Activated T-helper 1 cell treated with anti-CD3 and anti-CD28 coated beads, Interleukin-12 subunit alpha, Interleukin-12 subunit beta, Interleukin-2, Interleukin-4 antibody, amounts not matched to agents 30 ng/mL and 10 ng/mL and 1 ng/mL, durations not matched to agents 14 hours and 24 hours and 36 hours (primary cell): ENCODE measurements around the gene CHST11. TPM values are rescaled to one million over a fixed set of nuclear protein-coding genes. Genes with fewer than 3 reads are reported as not detected.

ENCODE experiments used
- DNase-seq: peaks from one replicate; pipeline ENCODE4 v3.0.0; 2021; ENCODE audit warnings: low spot score
- H3K27ac Mint-ChIP-seq: one replicate; pipeline ENCODE4 v1.8.0; 2021; ENCODE audit warnings: mild to moderate bottlenecking, mixed read lengths
- H3K27me3 Mint-ChIP-seq: one replicate; pipeline ENCODE4 v1.8.0; 2022; ENCODE audit warnings: mild to moderate bottlenecking, moderate library complexity, mixed read lengths; ENCODE audit not compliant: insufficient read depth
- H3K36me3 Mint-ChIP-seq: one replicate; pipeline ENCODE4 v1.8.0; 2021; ENCODE audit warnings: low read depth, mixed read lengths
- H3K4me1 Mint-ChIP-seq: one replicate; pipeline ENCODE4 v1.8.0; 2021; ENCODE audit warnings: low read depth, mixed read lengths
- H3K4me3 Mint-ChIP-seq: one replicate; pipeline ENCODE4 v1.8.0; 2021; ENCODE audit warnings: mild to moderate bottlenecking, moderate library complexity, mixed read lengths
- H3K9me3 Mint-ChIP-seq: one replicate; pipeline ENCODE4 v1.8.0; 2021; ENCODE audit warnings: mixed read lengths
- intact Hi-C: fragments of 100-400 bp; cut with micrococcal nuclease; formaldehyde crosslinking; loops from one replicate; pipeline ENCODE4 v1.15.1; 2024
- total RNA-seq: library from RNA; stranded (reverse); gene quantifications from 2 replicates; pipeline ENCODE4 v1.2.3, GENCODE V29; 2022

The CHST11 gene
- total RNA-seq, 1 donor from 2014 or later = 70.7 TPM

GRCh38 chr12:104493496-104493895, 36.7 kb downstream of the CHST11 start:
- Mint-ChIP-seq H3K27ac (peak overlapping the region; percentile 64), H3K4me3 (no peak overlapping the region), H3K4me1 (peaks cover 91% of the 10 kb centered on the region), H3K27me3 (no peaks in the 10 kb centered on the region), H3K9me3 (no peaks in the 10 kb centered on the region), H3K36me3 (peaks cover 40% of the 10 kb centered on the region)
- intact Hi-C loops = loop anchor here (10.0 kb wide), 1 partner anchor 561 kb away; no protein-coding TSS in a partner anchor
- DNase-seq = no peak

DNA sequence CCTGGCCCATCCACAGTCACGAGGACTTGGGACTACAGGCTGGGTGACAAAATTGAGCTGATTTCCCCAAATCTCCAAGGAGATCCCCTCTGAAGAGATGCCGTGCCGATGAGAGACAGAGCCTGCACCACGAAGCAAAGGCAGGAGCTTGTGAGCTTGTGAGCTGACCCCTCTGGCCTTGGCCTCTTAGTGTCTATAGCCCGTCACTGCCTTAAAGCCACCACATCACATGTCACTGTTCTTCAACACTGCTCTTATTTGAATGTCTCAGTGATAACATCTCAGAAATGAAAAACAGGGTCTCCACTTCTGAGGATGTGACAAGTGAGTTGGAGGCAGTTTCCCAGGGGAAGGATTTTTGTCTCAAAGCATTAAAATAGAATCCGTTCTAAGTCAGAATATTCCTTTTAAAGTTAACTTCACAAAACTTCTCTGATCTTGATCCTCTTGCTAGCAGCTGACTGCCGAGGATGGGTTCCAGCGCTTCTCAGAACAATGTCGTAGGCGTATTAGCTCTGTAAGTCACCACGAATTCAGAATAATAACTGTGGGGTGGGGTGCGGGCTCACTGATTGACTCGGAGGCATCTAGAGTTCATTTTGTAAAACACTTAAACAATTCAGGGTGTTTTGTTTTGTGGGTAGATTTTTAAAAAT, 37.5 kb downstream of the CHST11 start:
- H3K36me3 Mint-ChIP-seq = peaks cover 40% of the 10 kb centered on the region
- H3K27me3 Mint-ChIP-seq = no peaks in the 10 kb centered on the region
- peaks cover 92% of the 10 kb centered on the region for H3K4me1 Mint-ChIP-seq
- DNase-seq = no peak
- intact Hi-C loops = loop anchor here (1.0 to 10.0 kb wide), 7 partner anchors 9 to 561 kb away; no protein-coding TSS in a partner anchor
- H3K9me3 Mint-ChIP-seq = no peaks in the 10 kb centered on the region
- peak overlapping the region; percentile 64 for H3K4me3 Mint-ChIP-seq
- peak overlapping the region; percentile 89 for H3K27ac Mint-ChIP-seq

DNA sequence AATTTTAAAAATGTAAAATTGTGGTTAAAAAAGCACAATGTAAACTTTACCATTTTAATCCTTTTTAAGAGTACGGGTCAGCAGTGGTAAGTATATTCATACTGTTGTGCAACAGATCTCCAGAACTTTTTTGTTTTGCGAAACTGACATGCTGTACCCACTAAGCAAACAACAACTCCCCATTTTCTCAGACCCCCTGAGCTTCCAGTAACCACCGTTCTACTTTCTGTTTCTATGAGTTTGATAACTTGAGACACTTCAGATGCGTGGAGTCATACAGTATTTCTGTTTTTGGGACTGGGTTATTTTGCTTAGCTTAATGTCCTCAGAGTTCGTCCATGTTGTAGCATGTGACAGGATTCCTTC, 38.0 kb downstream of the CHST11 start:
- no peak for DNase-seq
- no peaks in the 10 kb centered on the region for H3K27me3 Mint-ChIP-seq
- peaks cover 41% of the 10 kb centered on the region for H3K36me3 Mint-ChIP-seq
- H3K4me3 Mint-ChIP-seq = peak overlapping the region; percentile 53
- H3K4me1 Mint-ChIP-seq = peaks cover 94% of the 10 kb centered on the region
- peak overlapping the region; percentile 80 for H3K27ac Mint-ChIP-seq
- H3K9me3 Mint-ChIP-seq = no peaks in the 10 kb centered on the region
- intact Hi-C loops = loop anchor here (1.0 to 10.0 kb wide), 11 partner anchors 9 to 560 kb away; no protein-coding TSS in a partner anchor

GRCh38 chr12:104495786-104496185, 39.0 kb downstream of the CHST11 start:
- no peak for DNase-seq
- Mint-ChIP-seq H3K9me3 (no peaks in the 10 kb centered on the region), H3K4me3 (peak overlapping the region; percentile 47), H3K4me1 (peaks cover 94% of the 10 kb centered on the region), H3K27ac (peak overlapping the region; percentile 51), H3K27me3 (no peaks in the 10 kb centered on the region), H3K36me3 (peaks cover 44% of the 10 kb centered on the region)
- intact Hi-C loops = loop anchor here (1.0 to 10.0 kb wide), 7 partner anchors 13 to 559 kb away; no protein-coding TSS in a partner anchor

GRCh38 chr12:104496336-104496735, 39.6 kb downstream of the CHST11 start:
- DNase-seq = no peak
- Mint-ChIP-seq H3K36me3 (peaks cover 40% of the 10 kb centered on the region), H3K27ac (no peak overlapping the region), H3K27me3 (no peaks in the 10 kb centered on the region), H3K9me3 (no peaks in the 10 kb centered on the region), H3K4me3 (no peak overlapping the region), H3K4me1 (peaks cover 94% of the 10 kb centered on the region)
- intact Hi-C loops = loop anchor here (5.0 to 10.0 kb wide), 3 partner anchors 114 to 558 kb away; no protein-coding TSS in a partner anchor

GRCh38 chr12:104498211-104498801, 41.6 kb downstream of the CHST11 start:
- peak; percentile 46 for DNase-seq
- intact Hi-C loops = loop anchor here (5.0 to 10.0 kb wide), 3 partner anchors 116 to 556 kb away; no protein-coding TSS in a partner anchor
- Mint-ChIP-seq H3K4me1 (peaks cover 94% of the 10 kb centered on the region), H3K27ac (peak overlapping the region; percentile 78), H3K27me3 (no peaks in the 10 kb centered on the region), H3K36me3 (peaks cover 41% of the 10 kb centered on the region), H3K9me3 (no peaks in the 10 kb centered on the region), H3K4me3 (peak overlapping the region; percentile 53)

- H3K4me3 Mint-ChIP-seq = no peak overlapping the region
- intact Hi-C loops = loop anchor here (5.0 to 10.0 kb wide), 3 partner anchors 117 to 555 kb away; no protein-coding TSS in a partner anchor
- peak overlapping the region; percentile 38 for H3K27ac Mint-ChIP-seq
- H3K9me3 Mint-ChIP-seq = no peaks in the 10 kb centered on the region
- DNase-seq = no peak
- peaks cover 94% of the 10 kb centered on the region for H3K4me1 Mint-ChIP-seq
- H3K36me3 Mint-ChIP-seq = peaks cover 37% of the 10 kb centered on the region
- H3K27me3 Mint-ChIP-seq = no peaks in the 10 kb centered on the region
Observed at GRCh38 chr12:104499668-104500332, 43.1 kb downstream of the CHST11 start.

DNA sequence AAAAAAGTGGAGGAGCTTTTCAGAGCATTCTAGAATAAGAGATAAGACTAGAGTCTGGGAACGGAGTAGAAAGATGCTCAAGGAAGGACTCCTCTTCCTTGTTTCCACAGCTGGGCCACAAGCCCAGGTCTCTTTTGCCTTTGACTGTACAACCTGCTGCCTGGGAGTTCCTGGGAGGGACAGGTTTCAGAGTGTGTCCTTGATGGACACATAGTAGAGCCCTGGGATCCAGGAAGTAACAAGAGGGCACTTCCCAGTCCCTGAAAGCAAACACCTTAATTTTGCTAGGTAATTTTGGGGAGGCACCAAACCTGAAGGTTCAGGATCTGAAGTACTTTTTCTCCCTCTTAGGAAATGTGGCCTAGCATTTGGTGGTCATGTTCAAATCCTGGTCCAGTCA, 44.4 kb downstream of the CHST11 start:
- no peak overlapping the region for H3K4me3 Mint-ChIP-seq
- H3K36me3 Mint-ChIP-seq = peaks cover 38% of the 10 kb centered on the region
- H3K9me3 Mint-ChIP-seq = no peaks in the 10 kb centered on the region
- H3K27ac Mint-ChIP-seq = no peak overlapping the region
- peaks cover 88% of the 10 kb centered on the region for H3K4me1 Mint-ChIP-seq
- DNase-seq = no peak
- intact Hi-C loops = loop anchor here (1.0 kb wide), 1 partner anchor 103 kb away; no protein-coding TSS in a partner anchor
- no peaks in the 10 kb centered on the region for H3K27me3 Mint-ChIP-seq

DNA sequence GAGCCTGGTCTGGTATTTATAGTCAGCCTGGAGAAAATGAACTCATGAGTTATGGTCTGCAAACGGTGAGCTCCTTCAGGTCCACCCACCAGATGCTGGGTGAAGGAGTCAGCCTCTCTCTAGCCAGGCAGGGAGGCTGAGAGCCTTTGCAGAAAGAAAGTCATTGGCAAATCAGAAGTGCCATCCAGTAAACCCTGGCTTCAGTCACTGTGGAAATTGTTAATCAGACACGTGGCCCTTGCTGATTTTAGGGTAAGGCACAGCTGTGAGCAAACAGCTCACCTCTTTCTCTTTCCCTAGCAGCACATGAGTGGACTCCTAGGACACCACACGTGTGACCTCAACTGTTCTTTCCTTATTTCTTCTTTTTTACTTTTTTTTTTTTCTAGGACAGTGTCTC, 44.9 kb downstream of the CHST11 start:
- no peak overlapping the region for H3K4me3 Mint-ChIP-seq
- intact Hi-C loops = loop anchor here (1.0 kb wide), 1 partner anchor 103 kb away; no protein-coding TSS in a partner anchor

DNA sequence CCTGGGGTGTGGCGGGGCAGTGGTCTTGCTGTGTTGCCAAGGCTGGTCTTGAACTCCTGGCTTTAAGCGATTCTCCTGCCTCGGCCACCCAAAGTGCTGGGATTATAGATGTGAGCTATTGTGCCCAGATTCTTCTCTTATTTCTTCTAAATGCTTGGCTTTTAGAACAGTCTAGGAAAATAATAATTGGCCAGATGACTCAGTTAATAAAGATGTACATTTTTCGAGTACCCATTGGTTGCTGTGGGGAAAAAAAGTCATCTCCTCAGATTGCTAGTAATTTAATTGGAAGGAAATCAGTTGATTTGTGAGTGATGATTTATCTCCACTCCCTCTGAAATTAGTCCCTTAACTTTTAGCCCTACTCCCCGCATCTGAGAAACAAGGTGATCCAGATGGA, 45.5 kb downstream of the CHST11 start:
- Mint-ChIP-seq H3K27me3 (no peaks in the 10 kb centered on the region), H3K4me3 (peak overlapping the region; percentile 15), H3K9me3 (no peaks in the 10 kb centered on the region), H3K4me1 (peaks cover 90% of the 10 kb centered on the region), H3K27ac (no peak overlapping the region), H3K36me3 (peaks cover 44% of the 10 kb centered on the region)
- DNase-seq = no peak
- intact Hi-C loops = no loop called here

More for the DNA sequence above, 44.9 kb downstream of the CHST11 start:
- Mint-ChIP-seq H3K4me1 (peaks cover 91% of the 10 kb centered on the region), H3K27me3 (no peaks in the 10 kb centered on the region), H3K9me3 (no peaks in the 10 kb centered on the region), H3K36me3 (peaks cover 41% of the 10 kb centered on the region), H3K27ac (peak overlapping the region; percentile 64)
- DNase-seq = no peak

- DNase-seq = no peak
- peaks cover 44% of the 10 kb centered on the region for H3K36me3 Mint-ChIP-seq
- H3K4me1 Mint-ChIP-seq = peaks cover 89% of the 10 kb centered on the region
- H3K4me3 Mint-ChIP-seq = peak overlapping the region; percentile 15
- H3K27me3 Mint-ChIP-seq = no peaks in the 10 kb centered on the region
- no peak overlapping the region for H3K27ac Mint-ChIP-seq
- H3K9me3 Mint-ChIP-seq = no peaks in the 10 kb centered on the region
- intact Hi-C loops = no loop called here
Observed at GRCh38 chr12:104502638-104503037, 45.9 kb downstream of the CHST11 start.

GRCh38 chr12:104503191-104503590, 46.4 kb downstream of the CHST11 start:
- no peak for DNase-seq
- peaks cover 49% of the 10 kb centered on the region for H3K36me3 Mint-ChIP-seq
- peaks cover 89% of the 10 kb centered on the region for H3K4me1 Mint-ChIP-seq
- H3K4me3 Mint-ChIP-seq = no peak overlapping the region
- H3K27ac Mint-ChIP-seq = peak overlapping the region; percentile 8
- intact Hi-C loops = no loop called here
- no peaks in the 10 kb centered on the region for H3K27me3 Mint-ChIP-seq
- H3K9me3 Mint-ChIP-seq = no peaks in the 10 kb centered on the region

- H3K36me3 Mint-ChIP-seq = peaks cover 50% of the 10 kb centered on the region
- peaks cover 89% of the 10 kb centered on the region for H3K4me1 Mint-ChIP-seq
- H3K4me3 Mint-ChIP-seq = no peak overlapping the region
- peaks cover 6% of the 10 kb centered on the region for H3K9me3 Mint-ChIP-seq
- DNase-seq = no peak
- intact Hi-C loops = no loop called here
- H3K27me3 Mint-ChIP-seq = no peaks in the 10 kb centered on the region
- H3K27ac Mint-ChIP-seq = no peak overlapping the region
Observed at GRCh38 chr12:104504146-104504545, 47.4 kb downstream of the CHST11 start.
